K562 (cell line): ENCODE results near the gene POR. TPM values are rescaled to one million over a fixed set of nuclear protein-coding genes. Genes with fewer than 3 reads are reported as not detected.

Experiments
- ATAC-seq: fragments of 200-7000 bp; cut with Tn5 transposase; 3 replicates; pipeline ENCODE4 v1.9.1; 2020; ENCODE audit warnings: moderate library complexity
- BruUV-seq: library from RNA; stranded (reverse); fragments of 400-500 nt; replicated peaks from 2 replicates; lab custom pipeline; 2021; lab: Mats Ljungman, UMichigan
- CTCF ChIA-PET: fragments of 300-600 bp; formaldehyde crosslinking; extraction: SDS; loops from one replicate; lab custom pipeline; 2021; ENCODE audit warnings: low intra/inter-chr PET ratio; lab: Yijun Ruan, JAX
- POLR2A ChIA-PET: fragments of 300-600, 350-650 bp; sonication (Branson Sonifier 250); formaldehyde crosslinking; extraction: SDS; loops from one replicate; lab custom pipeline; 2021; ENCODE audit warnings: antibody characterized with exemption, inconsistent platforms; lab: Yijun Ruan, JAX
- DNase-seq, 4 experiments: peaks; one replicate each; pipeline versions ENCODE4 v3.0.0 to v3.0.0-alpha.2; 2011 to 2018; ENCODE audit warnings: low spot score in 3 of 4, mixed read lengths in 3 of 4; ENCODE audit errors: extremely low read depth in 1 of 4
- FAIRE-seq: peaks from 2 replicates; lab custom pipeline; 2011; peaks lifted over from hg19 to GRCh38; lab: Jason Lieb, UNC
- H2AFZ ChIP-seq: 2 replicates; pipeline ENCODE4 v1.6.0; 2011; ENCODE audit warnings: low read depth, low read length, control low read depth, inconsistent platforms
- H3K27ac ChIP-seq: fragments of 200-600 bp; 3 replicates; pipeline ENCODE4 v1.8.0; 2011; ENCODE audit warnings: low read depth, mild to moderate bottlenecking, control low read depth, inconsistent platforms, low read length, moderate library complexity, mixed read lengths; ENCODE audit errors: extremely low read depth
- H3K27me3 ChIP-seq, 2 experiments: fragments of 300-600 bp in 1 of 2; 2 replicates in 1 of 2; 3 replicates in 1 of 2; pipeline versions ENCODE4 v1.6.0 to v1.8.0; 2011; ENCODE audit warnings: inconsistent platforms in 2 of 2, low read length in 2 of 2, mild to moderate bottlenecking in 1 of 2, mixed read lengths in 1 of 2, moderate library complexity in 1 of 2; ENCODE audit not compliant: control insufficient read depth in 2 of 2, insufficient read depth in 2 of 2
- H3K36me3 ChIP-seq: fragments of 300-600 bp; 3 replicates; pipeline ENCODE4 v1.8.0; 2011; ENCODE audit warnings: mild to moderate bottlenecking, low read length, inconsistent platforms; ENCODE audit not compliant: control insufficient read depth, insufficient read depth
- H3K4me1 ChIP-seq, 2 experiments: fragments of 200-600 bp in 1 of 2; replicated peaks in 1 of 2; 2 replicates in 1 of 2; 3 replicates in 1 of 2; pipeline versions ENCODE4 v1.5.1 to v1.8.0; 2011; ENCODE audit warnings: inconsistent platforms in 2 of 2, low read length in 2 of 2, mild to moderate bottlenecking in 1 of 2, mixed read lengths in 1 of 2, moderate library complexity in 1 of 2; ENCODE audit not compliant: control insufficient read depth in 2 of 2, insufficient read depth in 2 of 2
- H3K4me2 ChIP-seq: 2 replicates; pipeline ENCODE4 v1.6.1; 2011; ENCODE audit warnings: low read length, control low read depth, inconsistent platforms, mixed read lengths; ENCODE audit not compliant: insufficient read depth
- H3K4me3 ChIP-seq: fragments of 200-600 bp; sonication (generic), shearing (Covaris generic); 2 replicates; pipeline ENCODE4 v1.5.1; 2016; ENCODE audit warnings: control low read depth, inconsistent platforms
- H3K79me2 ChIP-seq: fragments of 200-600 bp; 3 replicates; pipeline ENCODE4 v1.8.0; 2011; ENCODE audit warnings: low read length, inconsistent platforms; ENCODE audit not compliant: control insufficient read depth, insufficient read depth
- H3K9ac ChIP-seq, 2 experiments: 2 replicates each; pipeline versions ENCODE4 v1.6.0 to v1.6.1; 2011; ENCODE audit warnings: low read depth in 2 of 2, low read length in 2 of 2, control low read depth in 1 of 2, inconsistent platforms in 1 of 2, mild to moderate bottlenecking in 1 of 2, mixed read lengths in 1 of 2; ENCODE audit not compliant: insufficient read depth in 1 of 2
- H3K9me1 ChIP-seq: one replicate; pipeline ENCODE4 v1.6.0; 2011; ENCODE audit warnings: inconsistent platforms, mild to moderate bottlenecking, low read length, moderate library complexity; ENCODE audit not compliant: control insufficient read depth, insufficient read depth
- H3K9me3 ChIP-seq: replicated peaks from 2 replicates; pipeline ENCODE4 v1.5.1; 2011; ENCODE audit warnings: low read depth, low read length, inconsistent platforms; ENCODE audit not compliant: control insufficient read depth, insufficient read depth
- H4K20me1 ChIP-seq: replicated peaks from 2 replicates; pipeline ENCODE4 v1.6.1; 2011; ENCODE audit warnings: low read length, inconsistent platforms, mixed read lengths; ENCODE audit not compliant: control insufficient read depth, insufficient read depth
- ATF7 ChIP-seq: fragments of 450-650 bp; IDR thresholded peaks from 2 replicates; pipeline ENCODE4 v1.7.1; 2014; ENCODE audit warnings: mild to moderate bottlenecking, moderate library complexity
- CBFB ChIP-seq: sonication (generic); formaldehyde crosslinking; IDR thresholded peaks from 2 replicates; pipeline ENCODE4 v1.4.0; 2020; ENCODE audit warnings: mild to moderate bottlenecking, missing genetic modification reagents
- ERF ChIP-seq: fragments of 450-650 bp; formaldehyde crosslinking; IDR thresholded peaks from 2 replicates; pipeline ENCODE4 v1.4.0; 2020; ENCODE audit warnings: mild to moderate bottlenecking, mixed read lengths
- FOXJ2 ChIP-seq: fragments of 200-800 bp; sonication (Bioruptor generic); IDR thresholded peaks from 2 replicates; pipeline ENCODE4 v1.6.1; 2016; ENCODE audit warnings: missing genetic modification characterization, missing compliant biosample characterization
- RB1 ChIP-seq: fragments of 450-650 bp; IDR thresholded peaks from 2 replicates; pipeline ENCODE4 v1.6.1; 2017; ENCODE audit warnings: low read depth, mild to moderate bottlenecking
- WGBS: fragments of 100-300 bp; shearing (Covaris generic); methylation state at CpG from one replicate; pipeline ENCODE4 v1.1.6; 2016; ENCODE audit warnings: low coverage, mixed read lengths; ENCODE audit not compliant: insufficient coverage; ENCODE audit errors: missing lambda C conversion rate; 5-methylcytosine and 5-hydroxymethylcytosine counted together
- in situ Hi-C: fragments of 300-500 bp; cut with MboI; formaldehyde crosslinking; loops from 4 replicates; pipeline ENCODE4 v1.15.0; 2018; ENCODE audit warnings: inconsistent platforms, mixed read lengths
- intact Hi-C: fragments of 100-400 bp; cut with micrococcal nuclease; formaldehyde crosslinking; loops from 2 replicates; pipeline ENCODE4 v1.14.2; 2022
- polyA plus RNA-seq, 8 experiments: library from polyadenylated mRNA; depleted of rRNA in 4 of 8; stranded (reverse) in 5 of 8; unstranded in 3 of 8; fragments of >200 nt; fragmentation: Nextera tagmentation in 2 of 8; fragmentation: Illumina TruSeq in 1 of 8; extraction: Ambion mirVana in 2 of 8; extraction: Trizol in 1 of 8; gene quantifications; 2 replicates each; pipeline versions ENCODE4 v1.2.1 to v1.2.3, GENCODE V29; 2011 to 2014; ENCODE audit warnings: inconsistent platforms in 1 of 8, missing spikeins in 1 of 8
- total RNA-seq, 7 experiments: library from RNA; depleted of rRNA in 6 of 7; stranded (reverse); fragments of >200 nt in 6 of 7; fragmentation: Illumina TruSeq in 2 of 7; extraction: Trizol in 2 of 7; gene quantifications; 2 replicates each; pipeline versions ENCODE4 v1.2.1 to v1.2.3, GENCODE V29; 2011 to 2021; ENCODE audit warnings: low replicate concordance in 1 of 7
- TF ChIP-seq, protein P1 (sequence below): sonication (generic); formaldehyde crosslinking; IDR thresholded peaks from 2 replicates; pipeline ENCODE4 v1.8.0; 2022; ENCODE audit warnings: missing genetic modification reagents, mild to moderate bottlenecking, borderline replicate concordance

The POR gene
- total and polyA plus RNA-seq, 9 of the 15 experiments (the other 6 are each of a cell fraction or from before 2014, with no cell fraction given): 4.7 to 142 (median 40.8) TPM

DNA sequence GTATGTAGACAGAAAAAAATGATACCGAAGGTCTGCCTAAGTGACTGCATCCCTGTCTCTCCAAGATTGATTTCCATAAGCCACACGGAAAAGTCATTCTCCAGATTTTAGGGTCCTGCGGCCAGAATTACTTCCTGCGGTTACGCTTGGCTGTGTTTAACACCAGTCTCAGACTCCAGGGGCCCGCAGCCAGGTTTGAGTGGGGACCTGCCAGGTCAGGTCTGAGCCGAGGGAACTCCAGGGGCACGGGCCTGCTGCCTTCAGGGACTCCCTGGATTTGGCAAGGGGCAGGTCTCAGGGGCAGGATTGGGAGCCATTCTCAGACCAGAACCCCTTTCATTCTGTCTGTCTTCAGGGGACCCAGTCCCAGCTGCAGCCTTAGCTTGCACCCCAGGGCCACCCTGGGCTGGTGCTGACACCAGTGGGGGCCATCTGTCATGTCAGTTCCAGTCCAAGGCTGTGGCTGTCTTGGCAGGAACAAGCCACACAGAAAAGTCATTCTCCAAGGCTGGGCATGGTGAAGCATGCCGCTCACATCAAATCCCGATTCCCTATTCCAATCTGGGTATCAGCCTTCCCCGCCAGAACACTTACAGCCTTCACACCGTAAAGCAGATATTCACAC, 40.5 kb downstream of the POR start (continued):
- TF ChIP-seq RB1 (no peak), FOXJ2 (tag) (no peak)
- TF ChIP-seq, all 486 proteins: peak for 0

GRCh38 chr7:75957021-75957736, 42.2 kb downstream of the POR start:
- CTCF ChIA-PET: no interaction called here
- in situ Hi-C loops: no loop called here

More at GRCh38 chr7:75957021-75957736, 42.2 kb downstream of the POR start:
- WGBS: 92% methylated on average over 16 of the region's 16 CpGs
- Histone ChIP-seq H2AFZ (no peak overlapping the region), H3K4me1 (no peaks in the 10 kb centered on the region), H3K4me3 (no peak overlapping the region), H3K9ac (peak overlapping the region in 1 of 2 experiments; percentile 15; a peak in 1 of 4 replicates), H3K36me3 (peaks cover 66% of the 10 kb centered on the region), H3K27me3 (no peaks in the 10 kb centered on the region), H3K27ac (no peak overlapping the region), H3K9me1 (no peaks in the 10 kb centered on the region), H3K9me3 (no peaks in the 10 kb centered on the region), H3K4me2 (no peak overlapping the region), H3K79me2 (no peaks in the 10 kb centered on the region), H4K20me1 (no peaks in the 10 kb centered on the region)
- BruUV-seq: no TSS peak
- no peak for DNase-seq
- no peak for FAIRE-seq
- TF ChIP-seq ATF7: no peak
- TF ChIP-seq CBFB: no peak
- TF ChIP-seq, protein P1, sequence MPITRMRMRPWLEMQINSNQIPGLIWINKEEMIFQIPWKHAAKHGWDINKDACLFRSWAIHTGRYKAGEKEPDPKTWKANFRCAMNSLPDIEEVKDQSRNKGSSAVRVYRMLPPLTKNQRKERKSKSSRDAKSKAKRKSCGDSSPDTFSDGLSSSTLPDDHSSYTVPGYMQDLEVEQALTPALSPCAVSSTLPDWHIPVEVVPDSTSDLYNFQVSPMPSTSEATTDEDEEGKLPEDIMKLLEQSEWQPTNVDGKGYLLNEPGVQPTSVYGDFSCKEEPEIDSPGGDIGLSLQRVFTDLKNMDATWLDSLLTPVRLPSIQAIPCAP (CRISPR knock-in tag): no peak
- TF ChIP-seq ERF: no peak
- intact Hi-C loops: no loop called here
- no peak for ATAC-seq
- POLR2A ChIA-PET: interaction anchor here (0.9 to 1.5 kb wide), 3 partner anchors 11 to 41 kb away, joined by 3 to 7 read pairs (median 3); no protein-coding TSS in a partner anchor
